Osteoblast (primary cell): ENCODE measurements around the gene FAM83E. TPM values are rescaled to one million over a fixed set of nuclear protein-coding genes. Genes with fewer than 3 reads are reported as not detected.

Experiments
- DNase-seq: peaks from one replicate; pipeline ENCODE4 v3.0.0; 2011; ENCODE audit warnings: low spot score, mixed read lengths; ENCODE audit not compliant: insufficient read length; ENCODE audit errors: missing footprints
- H2AFZ ChIP-seq: 2 replicates; pipeline ENCODE4 v1.6.0; 2011; ENCODE audit warnings: mild to moderate bottlenecking, low read length
- H3K27ac ChIP-seq: 2 replicates; pipeline ENCODE4 v1.5.1; 2011; ENCODE audit warnings: mild to moderate bottlenecking, low read depth, low read length, moderate library complexity
- H3K27me3 ChIP-seq: 2 replicates; pipeline ENCODE4 v1.6.0; 2012; ENCODE audit warnings: mild to moderate bottlenecking, control low read depth, inconsistent platforms, low read length, moderate library complexity; ENCODE audit not compliant: insufficient read depth
- H3K36me3 ChIP-seq: 2 replicates; pipeline ENCODE4 v1.5.1; 2011; ENCODE audit warnings: mild to moderate bottlenecking, low read length, control low read depth, moderate library complexity; ENCODE audit not compliant: insufficient read depth
- H3K4me1 ChIP-seq: 2 replicates; pipeline ENCODE4 v1.5.1; 2011; ENCODE audit warnings: mild to moderate bottlenecking, low read length, control low read depth, moderate library complexity; ENCODE audit not compliant: insufficient read depth
- H3K4me2 ChIP-seq: 2 replicates; pipeline ENCODE4 v1.6.0; 2011; ENCODE audit warnings: mild to moderate bottlenecking, low read length; ENCODE audit not compliant: insufficient read depth
- H3K4me3 ChIP-seq: fragments of 200-600 bp; sonication (generic); 3 replicates; pipeline ENCODE4 v1.5.1; 2012; ENCODE audit warnings: mild to moderate bottlenecking, low read length, inconsistent platforms; ENCODE audit not compliant: insufficient read depth
- H3K79me2 ChIP-seq: 2 replicates; pipeline ENCODE4 v1.6.0; 2012; ENCODE audit warnings: mild to moderate bottlenecking, low read length, control low read depth, inconsistent platforms; ENCODE audit not compliant: insufficient read depth
- H3K9me3 ChIP-seq: 2 replicates; pipeline ENCODE4 v1.5.1; 2011; ENCODE audit warnings: low read depth, low read length, control low read depth
- H4K20me1 ChIP-seq: 2 replicates; pipeline ENCODE4 v1.6.0; 2012; ENCODE audit warnings: mild to moderate bottlenecking, low read length, control low read depth; ENCODE audit not compliant: insufficient read depth
- CTCF ChIP-seq: IDR thresholded peaks from 2 replicates; pipeline ENCODE4 v1.5.1; 2011; ENCODE audit warnings: mild to moderate bottlenecking, low read depth, low read length, moderate library complexity; ENCODE audit errors: extremely low read depth
- total RNA-seq: library from RNA; depleted of rRNA; stranded (reverse); fragments of >200 nt; gene quantifications from 2 replicates; pipeline ENCODE4 v1.2.3, GENCODE V29; 2012

The FAM83E gene
- total RNA-seq, 1 donor, result not detected

GRCh38 chr19:48635263-48635965 is 20.5 kb upstream of the FAM83E start:
- no peaks in the 10 kb centered on the region for H4K20me1 ChIP-seq
- peaks cover 5% of the 10 kb centered on the region for H3K27me3 ChIP-seq
- peak overlapping the region; percentile 70 for H3K4me3 ChIP-seq
- no peaks in the 10 kb centered on the region for H3K36me3 ChIP-seq
- TF ChIP-seq CTCF, result no peak
- peak overlapping the region; percentile 73 for H3K4me2 ChIP-seq
- DNase-seq, result peak; percentile 96
- H2AFZ ChIP-seq, result no peak overlapping the region
- no peaks in the 10 kb centered on the region for H3K9me3 ChIP-seq
- H3K27ac ChIP-seq, result peak overlapping the region; percentile 71
- H3K79me2 ChIP-seq, result no peaks in the 10 kb centered on the region
- peaks cover 55% of the 10 kb centered on the region for H3K4me1 ChIP-seq

GRCh38 chr19:48634424-48635262 is 19.8 kb upstream of the FAM83E start:
- peak; percentile 99 for DNase-seq
- Histone ChIP-seq H3K79me2 (no peaks in the 10 kb centered on the region), H3K36me3 (no peaks in the 10 kb centered on the region), H3K4me3 (peak overlapping the region; percentile 70), H3K4me2 (peak overlapping the region; percentile 73), H3K27me3 (peaks cover 5% of the 10 kb centered on the region), H3K27ac (peak overlapping the region; percentile 71), H2AFZ (peak overlapping the region; percentile 64), H3K9me3 (no peaks in the 10 kb centered on the region), H4K20me1 (no peaks in the 10 kb centered on the region), H3K4me1 (peaks cover 55% of the 10 kb centered on the region)
- TF ChIP-seq CTCF, result no peak

GRCh38 chr19:48634036-48634342 is 19.1 kb upstream of the FAM83E start:
- peaks cover 55% of the 10 kb centered on the region for H3K4me1 ChIP-seq
- no peaks in the 10 kb centered on the region for H3K79me2 ChIP-seq
- no peaks in the 10 kb centered on the region for H3K36me3 ChIP-seq
- H3K4me2 ChIP-seq, result peak overlapping the region; percentile 73
- H3K27ac ChIP-seq, result peak overlapping the region; percentile 42
- DNase-seq, result no peak
- H3K27me3 ChIP-seq, result peaks cover 5% of the 10 kb centered on the region
- no peak for TF ChIP-seq CTCF
- peak overlapping the region; percentile 64 for H2AFZ ChIP-seq
- H3K9me3 ChIP-seq, result no peaks in the 10 kb centered on the region
- H3K4me3 ChIP-seq, result peak overlapping the region; percentile 70
- no peaks in the 10 kb centered on the region for H4K20me1 ChIP-seq
